Fibroblast of lung (primary cell): ENCODE measurements around the gene AMBN. TPM values are rescaled to one million over a fixed set of nuclear protein-coding genes. Genes with fewer than 3 reads are reported as not detected.

Experiments
- DNase-seq, 2 donors: peaks; one replicate each; pipeline versions ENCODE4 v3.0.0 to v3.0.0-alpha.2; 2010; ENCODE audit warnings: low read depth in 2 of 2
- H2AFZ ChIP-seq: 2 replicates; pipeline ENCODE4 v1.5.1; 2012; ENCODE audit warnings: low read length, control low read depth, inconsistent platforms
- H3K27ac ChIP-seq: 2 replicates; pipeline ENCODE4 v1.5.1; 2011; ENCODE audit warnings: low read length, control low read depth; ENCODE audit not compliant: insufficient read depth
- H3K27me3 ChIP-seq: 2 replicates; pipeline ENCODE4 v1.5.1; 2011; ENCODE audit warnings: mild to moderate bottlenecking, low read length; ENCODE audit not compliant: control insufficient read depth, insufficient read depth
- H3K36me3 ChIP-seq: 2 replicates; pipeline ENCODE4 v1.5.1; 2011; ENCODE audit warnings: low read length; ENCODE audit not compliant: control insufficient read depth, insufficient read depth
- H3K4me1 ChIP-seq: 2 replicates; pipeline ENCODE4 v1.5.1; 2011; ENCODE audit warnings: low read length; ENCODE audit not compliant: control insufficient read depth, insufficient read depth; ENCODE audit errors: extremely low read depth
- H3K4me2 ChIP-seq: 2 replicates; pipeline ENCODE4 v1.5.1; 2011; ENCODE audit warnings: low read length, control low read depth; ENCODE audit not compliant: insufficient read depth; ENCODE audit errors: extremely low read depth
- H3K4me3 ChIP-seq, 4 experiments: fragments of 200-600 bp in 1 of 4; sonication (generic) in 1 of 4; replicated peaks in 1 of 4; 2 replicates each; pipeline ENCODE4 v1.5.1; 2011 to 2016; ENCODE audit warnings: low read length in 4 of 4, low read depth in 3 of 4, mild to moderate bottlenecking in 3 of 4, control low read depth in 2 of 4, inconsistent platforms in 1 of 4, mixed read lengths in 1 of 4; ENCODE audit not compliant: insufficient read depth in 1 of 4; ENCODE audit errors: control extremely low read depth in 1 of 4
- H3K79me2 ChIP-seq: 2 replicates; pipeline ENCODE4 v1.5.1; 2012; ENCODE audit warnings: mild to moderate bottlenecking, low read length, inconsistent platforms; ENCODE audit not compliant: control insufficient read depth, insufficient read depth
- H3K9ac ChIP-seq: 2 replicates; pipeline ENCODE4 v1.5.1; 2011; ENCODE audit warnings: mild to moderate bottlenecking, low read length, control low read depth; ENCODE audit not compliant: insufficient read depth
- H3K9me3 ChIP-seq: 2 replicates; pipeline ENCODE4 v1.5.1; 2012; ENCODE audit warnings: low read depth, low read length; ENCODE audit not compliant: control insufficient read depth, insufficient read depth
- H4K20me1 ChIP-seq: 2 replicates; pipeline ENCODE4 v1.5.1; 2011; ENCODE audit warnings: low read length; ENCODE audit not compliant: control insufficient read depth, insufficient read depth; ENCODE audit errors: extremely low read depth
- EZH2 ChIP-seq: IDR thresholded peaks from 2 replicates; pipeline ENCODE4 v1.5.1; 2012; ENCODE audit warnings: low read length, control low read depth, mild to moderate bottlenecking; ENCODE audit errors: missing control alignments
- polyA plus RNA-seq, 2 donors: library from polyadenylated mRNA; depleted of rRNA in 1 of 2; stranded (reverse) in 1 of 2; unstranded in 1 of 2; fragments of >200 nt; gene quantifications; 2 replicates each; pipeline ENCODE4 v1.2.1, GENCODE V29; 2011 to 2012; ENCODE audit warnings: missing spikeins in 1 of 2
- total RNA-seq: library from RNA; depleted of rRNA; stranded (reverse); fragments of >200 nt; gene quantifications from 2 replicates; pipeline ENCODE4 v1.2.1, GENCODE V29; 2014
- TF ChIP-seq, protein P1 (sequence below), 2 donors: IDR thresholded peaks in 1 of 2; conservative IDR thresholded peaks in 1 of 2; 1 replicate in 1 of 2; 2 replicates in 1 of 2; pipeline ENCODE4 v1.5.1; 2011 to 2012; ENCODE audit warnings: low read length in 2 of 2, control low read depth in 1 of 2, inconsistent platforms in 1 of 2, low read depth in 1 of 2, mild to moderate bottlenecking in 1 of 2

The AMBN gene
- total and polyA plus RNA-seq, 2 donors (not counting 1 experiment from before 2014, with no cell fraction given): not detected

DNA sequence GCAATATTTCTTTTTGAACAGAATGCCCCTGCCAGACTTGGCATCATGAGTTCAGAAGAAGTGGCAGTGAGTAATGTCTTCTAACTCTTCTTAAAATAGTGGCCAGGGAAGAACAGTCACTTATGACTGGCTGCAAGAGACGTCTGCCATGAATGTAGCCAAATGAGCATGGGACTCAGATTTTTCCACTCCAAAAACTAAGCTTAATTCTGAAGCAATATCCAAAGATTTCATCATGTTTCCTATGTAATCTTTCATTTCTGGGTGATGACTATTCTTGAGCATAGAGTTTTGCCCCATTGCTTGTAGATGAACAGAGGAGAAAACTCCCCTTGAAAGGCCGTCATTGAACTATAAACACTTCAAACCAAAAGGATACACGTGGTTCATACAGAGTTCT is 11.8 kb downstream of the AMBN start:
- no peak overlapping the region for H2AFZ ChIP-seq
- H3K4me3 ChIP-seq: no peak overlapping the region
- no peaks in the 10 kb centered on the region for H3K79me2 ChIP-seq
- TF ChIP-seq EZH2: no peak
- TF ChIP-seq, protein P1, sequence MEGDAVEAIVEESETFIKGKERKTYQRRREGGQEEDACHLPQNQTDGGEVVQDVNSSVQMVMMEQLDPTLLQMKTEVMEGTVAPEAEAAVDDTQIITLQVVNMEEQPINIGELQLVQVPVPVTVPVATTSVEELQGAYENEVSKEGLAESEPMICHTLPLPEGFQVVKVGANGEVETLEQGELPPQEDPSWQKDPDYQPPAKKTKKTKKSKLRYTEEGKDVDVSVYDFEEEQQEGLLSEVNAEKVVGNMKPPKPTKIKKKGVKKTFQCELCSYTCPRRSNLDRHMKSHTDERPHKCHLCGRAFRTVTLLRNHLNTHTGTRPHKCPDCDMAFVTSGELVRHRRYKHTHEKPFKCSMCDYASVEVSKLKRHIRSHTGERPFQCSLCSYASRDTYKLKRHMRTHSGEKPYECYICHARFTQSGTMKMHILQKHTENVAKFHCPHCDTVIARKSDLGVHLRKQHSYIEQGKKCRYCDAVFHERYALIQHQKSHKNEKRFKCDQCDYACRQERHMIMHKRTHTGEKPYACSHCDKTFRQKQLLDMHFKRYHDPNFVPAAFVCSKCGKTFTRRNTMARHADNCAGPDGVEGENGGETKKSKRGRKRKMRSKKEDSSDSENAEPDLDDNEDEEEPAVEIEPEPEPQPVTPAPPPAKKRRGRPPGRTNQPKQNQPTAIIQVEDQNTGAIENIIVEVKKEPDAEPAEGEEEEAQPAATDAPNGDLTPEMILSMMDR (conservative IDR thresholded peaks at IDR 0.05 in 1 of 2, IDR thresholded peaks at IDR 0.05 in 1 of 2; ENCODE audit: low read depth in 1 of 2, low read length in 2 of 2): no peak
- no peaks in the 10 kb centered on the region for H4K20me1 ChIP-seq
- H3K27me3 ChIP-seq: no peaks in the 10 kb centered on the region
- H3K4me2 ChIP-seq: no peak overlapping the region
- DNase-seq: peak in 1 of 2 donors; percentile 77
- H3K36me3 ChIP-seq: no peaks in the 10 kb centered on the region
- H3K9me3 ChIP-seq: no peaks in the 10 kb centered on the region
- H3K27ac ChIP-seq: no peak overlapping the region
- no peaks in the 10 kb centered on the region for H3K4me1 ChIP-seq
- H3K9ac ChIP-seq: no peak overlapping the region

- no peaks in the 10 kb centered on the region for H4K20me1 ChIP-seq
- no peak overlapping the region for H3K27ac ChIP-seq
- peak overlapping the region; percentile 16 for H2AFZ ChIP-seq
- no peaks in the 10 kb centered on the region for H3K9me3 ChIP-seq
- H3K4me2 ChIP-seq: no peak overlapping the region
- no peaks in the 10 kb centered on the region for H3K27me3 ChIP-seq
- H3K4me1 ChIP-seq: no peaks in the 10 kb centered on the region
- no peak overlapping the region for H3K4me3 ChIP-seq
- H3K79me2 ChIP-seq: no peaks in the 10 kb centered on the region
- no peak for TF ChIP-seq EZH2
- TF ChIP-seq, protein P1 (conservative IDR thresholded peaks at IDR 0.05 in 1 of 2, IDR thresholded peaks at IDR 0.05 in 1 of 2; ENCODE audit: low read depth in 1 of 2, low read length in 2 of 2): no peak
- DNase-seq: no peak
- H3K36me3 ChIP-seq: no peaks in the 10 kb centered on the region
- no peak overlapping the region for H3K9ac ChIP-seq
These were observed 14.4 kb downstream of the AMBN start for GRCh38 chr4:70606459-70606858.

DNA sequence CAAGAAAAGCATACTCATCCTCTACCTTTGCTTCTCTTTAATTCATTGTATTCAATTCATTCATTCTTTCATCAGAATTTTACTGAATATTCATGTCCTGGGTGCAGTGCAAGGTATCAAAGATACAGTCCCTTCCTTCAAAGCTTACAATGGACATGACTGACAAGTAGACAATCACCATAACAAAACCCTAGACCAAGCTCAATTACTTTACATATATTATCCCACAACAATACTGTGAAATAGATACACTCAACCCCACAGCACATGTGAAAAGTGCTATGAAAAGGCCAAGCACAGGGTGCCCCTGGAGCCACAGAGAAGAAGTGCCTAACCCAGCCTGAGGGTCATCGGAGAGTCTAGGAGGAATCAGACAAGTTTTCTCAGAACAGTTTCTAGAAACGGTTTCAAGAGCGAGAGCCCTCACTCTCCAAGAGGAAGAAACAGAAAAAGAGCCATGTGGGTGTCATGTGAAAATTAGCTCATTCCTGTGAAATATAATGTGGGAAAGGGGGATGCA is 15.3 kb downstream of the AMBN start:
- H3K4me3 ChIP-seq: no peak overlapping the region
- no peaks in the 10 kb centered on the region for H3K36me3 ChIP-seq
- TF ChIP-seq, protein P1 (conservative IDR thresholded peaks at IDR 0.05 in 1 of 2, IDR thresholded peaks at IDR 0.05 in 1 of 2; ENCODE audit: low read depth in 1 of 2, low read length in 2 of 2): no peak
- no peak for TF ChIP-seq EZH2
- no peak overlapping the region for H3K9ac ChIP-seq
- H3K27ac ChIP-seq: no peak overlapping the region
- no peaks in the 10 kb centered on the region for H3K4me1 ChIP-seq
- no peak overlapping the region for H2AFZ ChIP-seq
- DNase-seq: no peak
- no peaks in the 10 kb centered on the region for H3K27me3 ChIP-seq
- H4K20me1 ChIP-seq: no peaks in the 10 kb centered on the region
- H3K9me3 ChIP-seq: no peaks in the 10 kb centered on the region
- H3K4me2 ChIP-seq: no peak overlapping the region
- no peaks in the 10 kb centered on the region for H3K79me2 ChIP-seq
